ENCODE data around the gene SOX2. TPM values are rescaled to one million over a fixed set of nuclear protein-coding genes. Genes with fewer than 3 reads are reported as not detected.
A peak's percentile ranks its signal among the peaks of the same experiment; 100 is the strongest.

SOX2 gene
- total RNA-seq, 3 donors from 2014 or later: under 0.01 to 0.16 TPM; not detected in 1

DNA sequence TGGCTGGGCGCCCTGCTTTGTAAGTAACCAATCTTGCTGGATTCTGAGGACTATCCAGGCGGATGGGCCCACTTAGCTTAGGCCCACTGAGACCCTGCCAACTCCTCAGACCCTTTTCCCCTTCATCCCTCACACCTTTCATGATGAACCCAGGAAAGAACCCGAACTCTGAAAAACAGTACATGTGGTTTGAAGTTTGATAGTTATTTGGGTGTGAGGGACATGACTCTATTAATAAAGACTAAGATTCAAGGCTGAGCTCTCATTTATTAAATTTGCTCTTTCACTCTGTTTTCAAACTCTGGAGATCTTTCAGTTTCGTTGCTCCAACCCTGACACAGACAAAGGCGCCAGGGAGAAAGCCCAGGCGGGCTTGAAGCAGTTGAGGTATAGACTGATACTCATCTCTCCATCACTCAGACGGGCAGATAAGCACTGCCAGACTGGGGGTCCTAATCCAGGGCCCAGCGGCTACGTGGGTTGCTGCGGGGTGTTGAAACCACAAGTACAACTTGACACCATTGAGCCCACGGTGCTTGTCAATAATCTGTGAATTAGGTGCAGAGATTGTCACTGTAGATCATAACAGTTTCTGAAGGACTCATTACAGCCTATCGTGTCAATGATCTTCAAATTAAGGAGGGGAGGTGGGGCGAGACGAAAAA is 7.2 kb upstream of the SOX2 start:
- no peak for TF ChIP-seq CTCF (IDR thresholded peaks at IDR 0.05)
- no peak for TF ChIP-seq POLR2A (IDR thresholded peaks at IDR 0.05)
- TF ChIP-seq POLR2AphosphoS5 (IDR thresholded peaks at IDR 0.05): no peak
- Histone ChIP-seq H3K4me1 (no peaks in the 10 kb centered on the region), H3K27me3 (peaks cover 10 to 100% of the 10 kb centered on the region in 2 donors), H3K36me3 (no peaks in the 10 kb centered on the region), H3K9me3 (no peaks in the 10 kb centered on the region), H3K4me3 (peak overlapping the region in 1 of 3 donors; percentile 9), H3K27ac (no peak overlapping the region)
- intact Hi-C loops (cut with DNase I; ENCODE audit: low total_unique reads): no loop called here
- no peak for DNase-seq (ENCODE audit: low spot score in 2 of 2)

DNA sequence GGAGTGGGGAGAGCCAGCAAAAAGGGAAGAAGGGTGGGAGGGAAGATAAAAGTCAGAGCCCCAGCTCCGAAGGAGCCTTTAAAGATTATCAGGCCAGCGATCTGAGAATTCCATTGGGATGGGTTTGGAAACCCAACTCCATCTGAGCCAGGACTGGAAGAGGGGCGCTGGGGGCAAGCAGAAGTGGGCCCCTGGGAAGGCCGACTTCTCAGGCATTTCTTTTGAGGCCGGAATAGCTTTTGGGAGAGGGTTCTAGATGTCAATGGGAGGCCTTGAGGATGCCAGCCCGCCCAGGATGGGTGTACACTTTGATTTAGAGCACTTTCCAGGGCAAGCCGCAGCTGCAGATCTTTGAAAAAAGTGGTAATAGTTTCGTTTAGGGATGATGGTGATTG is 6.6 kb upstream of the SOX2 start:
- no peak for DNase-seq (ENCODE audit: low spot score in 2 of 2)
- H3K27ac ChIP-seq: no peak overlapping the region
- no peaks in the 10 kb centered on the region for H3K9me3 ChIP-seq
- peaks cover 10 to 100% of the 10 kb centered on the region in 2 donors for H3K27me3 ChIP-seq
- no peak overlapping the region for H3K4me3 ChIP-seq
- H3K36me3 ChIP-seq: no peaks in the 10 kb centered on the region
- TF ChIP-seq CTCF (IDR thresholded peaks at IDR 0.05) (no peak), POLR2A (IDR thresholded peaks at IDR 0.05) (no peak), POLR2AphosphoS5 (IDR thresholded peaks at IDR 0.05) (no peak)
- intact Hi-C loops (cut with DNase I; ENCODE audit: low total_unique reads): no loop called here
- H3K4me1 ChIP-seq: no peaks in the 10 kb centered on the region

- no peak overlapping the region for H3K4me3 ChIP-seq
- no peaks in the 10 kb centered on the region for H3K36me3 ChIP-seq
- TF ChIP-seq POLR2AphosphoS5 (IDR thresholded peaks at IDR 0.05): no peak
- TF ChIP-seq CTCF (IDR thresholded peaks at IDR 0.05): no peak
- TF ChIP-seq POLR2A (IDR thresholded peaks at IDR 0.05): no peak
- DNase-seq (ENCODE audit: low spot score in 2 of 2): no peak
- peaks cover 3 to 9% of the 10 kb centered on the region in 2 donors for H3K4me1 ChIP-seq
- no peak overlapping the region for H3K27ac ChIP-seq
- H3K27me3 ChIP-seq: peaks cover 25 to 100% of the 10 kb centered on the region in 2 donors
- H3K9me3 ChIP-seq: no peaks in the 10 kb centered on the region
- intact Hi-C loops (cut with DNase I; ENCODE audit: low total_unique reads): no loop called here
These were observed 3.7 kb upstream of the SOX2 start for GRCh38 chr3:181707980-181708379.

DNA sequence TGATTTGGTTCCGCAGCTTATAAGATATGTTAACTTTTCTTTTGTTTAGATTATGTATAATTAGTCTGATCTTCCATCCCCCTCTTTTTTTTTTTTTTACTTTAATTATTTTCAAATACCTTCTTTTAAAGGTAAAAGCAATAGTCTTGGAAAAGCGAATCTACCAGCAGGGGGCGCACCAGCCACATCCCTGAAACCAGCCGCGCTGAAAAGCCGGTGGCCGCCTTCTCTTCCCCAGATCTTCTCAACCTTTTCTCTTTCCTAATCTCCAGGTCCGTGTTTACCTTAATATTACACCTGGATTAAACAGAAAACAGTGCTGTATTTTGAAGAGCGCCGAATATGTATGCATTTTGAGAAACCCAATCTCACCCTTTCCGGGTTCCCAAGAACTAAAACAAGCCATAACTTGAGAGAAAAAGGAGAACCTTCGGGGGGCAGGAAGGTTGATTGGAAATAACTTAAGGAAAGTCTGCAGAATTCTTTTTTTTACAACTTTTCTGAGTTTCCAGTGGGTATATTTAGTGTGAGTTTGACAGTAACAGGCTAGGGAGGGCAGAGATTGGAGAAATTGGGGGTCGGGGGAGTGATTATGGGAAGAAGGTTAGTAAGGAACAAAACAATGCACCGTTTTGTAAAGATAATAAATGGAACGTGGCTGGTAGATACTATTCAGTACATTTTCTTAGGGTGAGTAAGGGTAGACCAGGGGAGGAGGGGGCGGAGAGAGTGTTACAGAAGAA is 2.0 kb upstream of the SOX2 start:
- DNase-seq (ENCODE audit: low spot score in 2 of 2): peak in 1 of 2 donors; percentile 44
- Histone ChIP-seq H3K4me1 (peaks cover 3 to 9% of the 10 kb centered on the region in 2 donors), H3K36me3 (no peaks in the 10 kb centered on the region), H3K27me3 (peaks cover 20 to 100% of the 10 kb centered on the region in 2 donors), H3K4me3 (no peak overlapping the region), H3K9me3 (no peaks in the 10 kb centered on the region), H3K27ac (no peak overlapping the region)
- intact Hi-C loops (cut with DNase I; ENCODE audit: low total_unique reads): no loop called here
- TF ChIP-seq POLR2A (IDR thresholded peaks at IDR 0.05) (no peak), CTCF (IDR thresholded peaks at IDR 0.05) (peak; percentile 50 to 85 (median 83))
